Measurements from ENCODE around the gene ALG14. TPM values are rescaled to one million over a fixed set of nuclear protein-coding genes. Genes with fewer than 3 reads are reported as not detected.

The ALG14 gene
- total and polyA plus RNA-seq, 4 donors: 1.0 to 16.6 (median 1.9) TPM

GRCh38 chr1:94947437-94947836, 125.3 kb downstream of the ALG14 start:
- H3K27me3 ChIP-seq (ENCODE audit: control insufficient read depth in 4 of 4, insufficient read depth in 4 of 4, low read length in 3 of 4): no peaks in the 10 kb centered on the region
- WGBS: 84% methylated on average over 1 of the region's 1 CpG
- TF ChIP-seq RXRA (IDR thresholded peaks at IDR 0.05): no peak
- no peak for TF ChIP-seq RAD21 (IDR thresholded peaks at IDR 0.05)
- TF ChIP-seq REST (IDR thresholded peaks at IDR 0.05): peak; percentile 86
- TF ChIP-seq SP1 (IDR thresholded peaks at IDR 0.05): no peak
- no peak for TF ChIP-seq EGR1 (IDR thresholded peaks at IDR 0.05; ENCODE audit: low read depth in 2 of 2)
- TF ChIP-seq, protein P1, sequence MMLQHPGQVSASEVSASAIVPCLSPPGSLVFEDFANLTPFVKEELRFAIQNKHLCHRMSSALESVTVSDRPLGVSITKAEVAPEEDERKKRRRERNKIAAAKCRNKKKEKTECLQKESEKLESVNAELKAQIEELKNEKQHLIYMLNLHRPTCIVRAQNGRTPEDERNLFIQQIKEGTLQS (IDR thresholded peaks at IDR 0.05): no peak
- no peak for TF ChIP-seq YY1 (IDR thresholded peaks at IDR 0.05)
- TF ChIP-seq FOXA2 (IDR thresholded peaks at IDR 0.05): no peak
- H3K36me3 ChIP-seq (ENCODE audit: control insufficient read depth in 4 of 4, insufficient read depth in 3 of 4, low read depth in 1 of 4, low read length in 3 of 4): no peaks in the 10 kb centered on the region
- H3K4me1 ChIP-seq (ENCODE audit: control insufficient read depth in 4 of 4, insufficient read depth in 4 of 4, low read length in 3 of 4): peaks cover 3 to 43% (median 19%) of the 10 kb centered on the region in 4 donors
- no peak overlapping the region for H3K27ac ChIP-seq (ENCODE audit: low read depth in 1 of 2, low read length in 2 of 2)
- no peak overlapping the region for H3K9ac ChIP-seq (ENCODE audit: low read depth in 1 of 2, low read length in 2 of 2)
- no peak overlapping the region for H3K4me3 ChIP-seq (ENCODE audit: low read depth in 1 of 3, low read length in 3 of 3)
- DNase-seq (ENCODE audit: low spot score): no peak
- H3K9me3 ChIP-seq (ENCODE audit: control insufficient read depth in 4 of 4, low read length in 3 of 4): no peaks in the 10 kb centered on the region

DNA sequence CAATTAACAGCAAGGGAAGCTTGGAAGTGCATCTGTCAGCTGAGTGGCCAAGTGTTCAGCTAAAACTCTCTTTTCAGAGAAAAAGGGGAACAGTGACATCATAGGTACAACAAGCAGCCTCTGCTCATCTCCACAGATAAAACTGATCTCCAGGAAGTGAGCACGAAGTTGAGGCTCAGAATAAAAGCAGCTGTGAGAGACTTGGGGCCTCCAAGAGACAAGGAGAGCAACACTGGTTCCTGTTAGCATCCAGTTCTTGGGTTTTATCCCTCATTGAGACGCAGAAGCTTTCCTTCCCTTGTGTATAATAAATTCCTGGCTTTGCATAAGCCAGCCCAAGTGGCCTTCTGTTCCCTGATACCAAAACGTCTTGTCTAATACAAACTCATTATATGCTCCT, 125.9 kb downstream of the ALG14 start:
- H3K9me3 ChIP-seq (ENCODE audit: control insufficient read depth in 4 of 4, low read length in 3 of 4): no peaks in the 10 kb centered on the region
- no peak overlapping the region for H3K4me3 ChIP-seq (ENCODE audit: low read depth in 1 of 3, low read length in 3 of 3)
- DNase-seq (ENCODE audit: low spot score): no peak
- no peaks in the 10 kb centered on the region for H3K36me3 ChIP-seq (ENCODE audit: control insufficient read depth in 4 of 4, insufficient read depth in 3 of 4, low read depth in 1 of 4, low read length in 3 of 4)
- no peak overlapping the region for H3K9ac ChIP-seq (ENCODE audit: low read depth in 1 of 2, low read length in 2 of 2)
- H3K27ac ChIP-seq (ENCODE audit: low read depth in 1 of 2, low read length in 2 of 2): no peak overlapping the region
- WGBS: 58% methylated on average over 3 of the region's 3 CpGs
- no peaks in the 10 kb centered on the region for H3K27me3 ChIP-seq (ENCODE audit: control insufficient read depth in 4 of 4, insufficient read depth in 4 of 4, low read length in 3 of 4)
- peaks cover 3 to 42% (median 21%) of the 10 kb centered on the region in 4 donors for H3K4me1 ChIP-seq (ENCODE audit: control insufficient read depth in 4 of 4, insufficient read depth in 4 of 4, low read length in 3 of 4)
- TF ChIP-seq GABPA (IDR thresholded peaks at IDR 0.05 in 1 of 2, conservative IDR thresholded peaks at IDR 0.05 in 1 of 2) (no peak), HNF4A (conservative IDR thresholded peaks at IDR 0.05) (no peak)

GRCh38 chr1:94942171-94943128, 130.3 kb downstream of the ALG14 start:
- H3K27me3 ChIP-seq (ENCODE audit: control insufficient read depth in 4 of 4, insufficient read depth in 4 of 4, low read length in 3 of 4): no peaks in the 10 kb centered on the region
- H3K9me3 ChIP-seq (ENCODE audit: control insufficient read depth in 4 of 4, low read length in 3 of 4): no peaks in the 10 kb centered on the region
- H3K4me1 ChIP-seq (ENCODE audit: control insufficient read depth in 4 of 4, insufficient read depth in 4 of 4, low read length in 3 of 4): peaks cover 0 to 29% (median 10%) of the 10 kb centered on the region in 4 donors
- no peak overlapping the region for H3K4me3 ChIP-seq (ENCODE audit: low read depth in 1 of 3, low read length in 3 of 3)
- DNase-seq (ENCODE audit: low spot score): no peak
- no peaks in the 10 kb centered on the region for H3K36me3 ChIP-seq (ENCODE audit: control insufficient read depth in 4 of 4, insufficient read depth in 3 of 4, low read depth in 1 of 4, low read length in 3 of 4)
- H3K27ac ChIP-seq (ENCODE audit: low read depth in 1 of 2, low read length in 2 of 2): peak overlapping the region; percentile 68 to 70
- H3K9ac ChIP-seq (ENCODE audit: low read depth in 1 of 2, low read length in 2 of 2): no peak overlapping the region
- 41% methylated on average over 8 of the region's 8 CpGs for WGBS
- TF ChIP-seq TAF1 (conservative IDR thresholded peaks at IDR 0.05) (no peak), ZBTB33 (IDR thresholded peaks at IDR 0.05) (peak; percentile 41), YY1 (IDR thresholded peaks at IDR 0.05) (peak; percentile 49), EGR1 (IDR thresholded peaks at IDR 0.05; ENCODE audit: low read depth in 2 of 2) (no peak), CTCF (IDR thresholded peaks at IDR 0.05; ENCODE audit: low read depth, low read length, missing input control) (no peak), RXRA (IDR thresholded peaks at IDR 0.05) (peak; percentile 9 to 78), JUND (IDR thresholded peaks at IDR 0.05) (peak in 1 of 2 donors; percentile 87), FOXA2 (IDR thresholded peaks at IDR 0.05) (no peak)
- TF ChIP-seq, protein P2, sequence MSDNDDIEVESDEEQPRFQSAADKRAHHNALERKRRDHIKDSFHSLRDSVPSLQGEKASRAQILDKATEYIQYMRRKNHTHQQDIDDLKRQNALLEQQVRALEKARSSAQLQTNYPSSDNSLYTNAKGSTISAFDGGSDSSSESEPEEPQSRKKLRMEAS (IDR thresholded peaks at IDR 0.05): peak; percentile 38
